GM12873 (cell line): ENCODE data around the gene HAAO.

Source experiments
- CTCF ChIP-seq: IDR thresholded peaks from 2 replicates; pipeline ENCODE4 v1.5.1; 2012; ENCODE audit warnings: low read depth, mild to moderate bottlenecking, moderate library complexity, low read length, control low read depth; ENCODE audit not compliant: insufficient read depth; ENCODE audit errors: missing control alignments

Gene HAAO

GRCh38 chr2:42795841-42796301 lies 3.5 kb upstream of the HAAO start:
- no peak for TF ChIP-seq CTCF

- no peak for TF ChIP-seq CTCF
Observed at GRCh38 chr2:42795275-42795674, 2.9 kb upstream of the HAAO start.

- peak; percentile 74 for TF ChIP-seq CTCF
Observed at GRCh38 chr2:42794271-42795046, 2.1 kb upstream of the HAAO start.

- TF ChIP-seq CTCF: no peak
Observed at GRCh38 chr2:42793334-42794270, 1.2 kb upstream of the HAAO start.

GRCh38 chr2:42792087-42792582 lies 248 bp downstream of the HAAO start:
- no peak for TF ChIP-seq CTCF

GRCh38 chr2:42791606-42792005 lies 777 bp downstream of the HAAO start:
- TF ChIP-seq CTCF: no peak

GRCh38 chr2:42789751-42790150 lies 2.6 kb downstream of the HAAO start:
- no peak for TF ChIP-seq CTCF
